ENCODE measurements around the gene NUP62. TPM values are rescaled to one million over a fixed set of nuclear protein-coding genes. Genes with fewer than 3 reads are reported as not detected.

NUP62 gene
- total and polyA plus RNA-seq, 2 experiments from 2014 or later = 35.1 to 38.5 TPM

- H3K9me2 ChIP-seq (ENCODE audit: insufficient read depth) = no peaks in the 10 kb centered on the region
- no peak overlapping the region for H3K27ac ChIP-seq
- DNase-seq = peak; percentile 34
- in situ Hi-C loops (cut with MboI) = no loop called here
- H3F3A ChIP-seq (ENCODE audit: insufficient read depth) = peaks cover 22% of the 10 kb centered on the region; the same call in 1 of the 2 replicates
- 39 to 46% methylated on average over 13 of the region's 13 CpGs for WGBS, 2 experiments (ENCODE audit: low coverage in 1 of 2, low lambda C conversion rate in 2 of 2, missing lambda C conversion rate in 2 of 2)
- H3K79me2 ChIP-seq (ENCODE audit: insufficient read depth) = peaks cover 26% of the 10 kb centered on the region
- no peaks in the 10 kb centered on the region for H3K9me3 ChIP-seq (ENCODE audit: low read depth)
- peaks cover 11% of the 10 kb centered on the region for H3K4me1 ChIP-seq (ENCODE audit: insufficient read depth)
- peaks cover 9% of the 10 kb centered on the region; the same call in 1 of the 2 replicates for H3K36me3 ChIP-seq (ENCODE audit: low read depth)
- no peak overlapping the region for H3K9ac ChIP-seq
- no peak overlapping the region for H3K4me2 ChIP-seq (ENCODE audit: unreplicated experiment)
- H4K20me1 ChIP-seq (ENCODE audit: insufficient read depth) = no peaks in the 10 kb centered on the region
- no peak overlapping the region for H3K4me3 ChIP-seq
- no peak for TF ChIP-seq EZH2 (IDR thresholded peaks at IDR 0.05; ENCODE audit: insufficient read depth, poor library complexity, severe bottlenecking)
- no peak for TF ChIP-seq EZH2phosphoT487 (IDR thresholded peaks at IDR 0.05; ENCODE audit: insufficient read depth, low read depth)
- no peaks in the 10 kb centered on the region for H3K27me3 ChIP-seq (replicated peaks; ENCODE audit: insufficient read depth)
- no peak overlapping the region for H2AFZ ChIP-seq
These were observed 68.2 kb downstream of the NUP62 start for GRCh38 chr19:49861107-49861506.

DNA sequence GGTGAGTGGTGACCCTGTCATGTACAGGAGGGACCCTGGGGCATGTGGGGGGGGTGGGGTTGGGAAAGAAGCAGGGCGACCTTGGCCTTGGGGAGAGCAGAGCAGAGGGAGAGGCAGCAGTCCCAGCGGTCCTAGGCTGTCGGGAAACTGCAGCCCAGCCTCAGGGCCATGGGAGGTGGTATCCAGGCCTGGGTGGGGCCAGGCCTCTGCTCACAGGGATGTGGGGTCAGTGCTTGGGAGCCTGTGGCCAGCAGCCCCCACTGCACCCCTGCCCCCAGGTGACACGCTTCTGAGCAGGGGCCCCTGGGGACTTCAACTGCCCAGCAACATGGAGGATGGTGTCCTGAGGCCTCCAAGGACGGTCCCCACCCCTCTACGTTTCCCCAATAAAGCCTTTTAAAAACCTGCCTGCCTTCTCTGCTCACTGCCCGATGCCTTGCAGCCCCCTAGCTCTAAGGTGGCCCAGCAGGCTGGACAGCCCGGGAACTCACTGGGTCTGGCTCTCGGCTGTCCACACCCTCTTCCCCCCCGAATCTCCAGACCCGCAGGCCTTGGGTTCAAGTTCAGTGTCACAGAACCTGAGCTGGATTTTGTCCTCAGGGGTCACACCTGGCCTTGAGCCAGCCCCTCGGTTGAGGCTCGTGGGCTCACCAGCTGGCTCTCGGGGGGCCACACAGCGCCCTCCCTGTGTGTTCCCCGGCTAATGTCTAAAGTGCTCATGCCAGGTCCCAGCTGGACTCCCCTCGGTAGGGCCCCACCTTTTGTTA lies 68.8 kb downstream of the NUP62 start:
- H3K36me3 ChIP-seq (ENCODE audit: low read depth) = peaks cover 9% of the 10 kb centered on the region; the same call in 1 of the 2 replicates
- H3K27me3 ChIP-seq (replicated peaks; ENCODE audit: insufficient read depth) = no peaks in the 10 kb centered on the region
- H3K9me2 ChIP-seq (ENCODE audit: insufficient read depth) = no peaks in the 10 kb centered on the region
- no peaks in the 10 kb centered on the region for H3K9me3 ChIP-seq (ENCODE audit: low read depth)
- peaks cover 22% of the 10 kb centered on the region; the same call in 1 of the 2 replicates for H3F3A ChIP-seq (ENCODE audit: insufficient read depth)
- no peak for DNase-seq
- WGBS, 2 experiments (ENCODE audit: low coverage in 1 of 2, low lambda C conversion rate in 2 of 2, missing lambda C conversion rate in 2 of 2) = 69% methylated on average over 15 to 17 of the region's 17 CpGs
- no peaks in the 10 kb centered on the region for H4K20me1 ChIP-seq (ENCODE audit: insufficient read depth)
- no peak overlapping the region for H3K9ac ChIP-seq
- in situ Hi-C loops (cut with MboI) = no loop called here
- peaks cover 7% of the 10 kb centered on the region for H3K4me1 ChIP-seq (ENCODE audit: insufficient read depth)
- no peak overlapping the region for H3K4me2 ChIP-seq (ENCODE audit: unreplicated experiment)
- TF ChIP-seq EZH2phosphoT487 (IDR thresholded peaks at IDR 0.05; ENCODE audit: insufficient read depth, low read depth) (no peak), EZH2 (IDR thresholded peaks at IDR 0.05; ENCODE audit: insufficient read depth, poor library complexity, severe bottlenecking) (no peak)
- H2AFZ ChIP-seq = no peak overlapping the region
- no peak overlapping the region for H3K4me3 ChIP-seq
- H3K27ac ChIP-seq = no peak overlapping the region
- H3K79me2 ChIP-seq (ENCODE audit: insufficient read depth) = peaks cover 23% of the 10 kb centered on the region

GRCh38 chr19:49859682-49860335 lies 69.5 kb downstream of the NUP62 start:
- TF ChIP-seq EZH2 (IDR thresholded peaks at IDR 0.05; ENCODE audit: insufficient read depth, poor library complexity, severe bottlenecking) = no peak
- TF ChIP-seq EZH2phosphoT487 (IDR thresholded peaks at IDR 0.05; ENCODE audit: insufficient read depth, low read depth) = no peak
- no peaks in the 10 kb centered on the region for H3K9me3 ChIP-seq (ENCODE audit: low read depth)
- peaks cover 6% of the 10 kb centered on the region for H3K4me1 ChIP-seq (ENCODE audit: insufficient read depth)
- no peak for DNase-seq
- no peaks in the 10 kb centered on the region for H3K27me3 ChIP-seq (replicated peaks; ENCODE audit: insufficient read depth)
- H2AFZ ChIP-seq = no peak overlapping the region
- peak overlapping the region; percentile 5 for H3K4me2 ChIP-seq (ENCODE audit: unreplicated experiment)
- H3K79me2 ChIP-seq (ENCODE audit: insufficient read depth) = peaks cover 21% of the 10 kb centered on the region
- peak overlapping the region; percentile 57 for H3K27ac ChIP-seq
- no peaks in the 10 kb centered on the region for H3K9me2 ChIP-seq (ENCODE audit: insufficient read depth)
- H3K9ac ChIP-seq = no peak overlapping the region
- peaks cover 9% of the 10 kb centered on the region; the same call in 1 of the 2 replicates for H3K36me3 ChIP-seq (ENCODE audit: low read depth)
- peaks cover 24% of the 10 kb centered on the region; the same call in 1 of the 2 replicates for H3F3A ChIP-seq (ENCODE audit: insufficient read depth)
- WGBS, 2 experiments (ENCODE audit: low coverage in 1 of 2, low lambda C conversion rate in 2 of 2, missing lambda C conversion rate in 2 of 2) = 84 to 86% methylated on average over 20 to 21 of the region's 22 CpGs
- in situ Hi-C loops (cut with MboI) = no loop called here
- no peak overlapping the region for H3K4me3 ChIP-seq
- no peaks in the 10 kb centered on the region for H4K20me1 ChIP-seq (ENCODE audit: insufficient read depth)

GRCh38 chr19:49858088-49858985 lies 71.0 kb downstream of the NUP62 start:
- in situ Hi-C loops (cut with MboI) = no loop called here
- H3K36me3 ChIP-seq (ENCODE audit: low read depth) = no peaks in the 10 kb centered on the region
- H3K27me3 ChIP-seq (replicated peaks; ENCODE audit: insufficient read depth) = no peaks in the 10 kb centered on the region

More at GRCh38 chr19:49858088-49858985, 71.0 kb downstream of the NUP62 start:
- no peak overlapping the region for H3K4me2 ChIP-seq (ENCODE audit: unreplicated experiment)
- peak overlapping the region; percentile 57 for H3K27ac ChIP-seq
- 79 to 83% methylated on average over 34 to 36 of the region's 37 CpGs for WGBS, 2 experiments (ENCODE audit: low coverage in 1 of 2, low lambda C conversion rate in 2 of 2, missing lambda C conversion rate in 2 of 2)
- no peaks in the 10 kb centered on the region for H3K9me2 ChIP-seq (ENCODE audit: insufficient read depth)
- no peak overlapping the region for H2AFZ ChIP-seq
- peak; percentile 27 for DNase-seq
- no peak for TF ChIP-seq EZH2 (IDR thresholded peaks at IDR 0.05; ENCODE audit: insufficient read depth, poor library complexity, severe bottlenecking)
- TF ChIP-seq EZH2phosphoT487 (IDR thresholded peaks at IDR 0.05; ENCODE audit: insufficient read depth, low read depth) = no peak
- peaks cover 20% of the 10 kb centered on the region for H3K79me2 ChIP-seq (ENCODE audit: insufficient read depth)
- H3K4me3 ChIP-seq = no peak overlapping the region
- peaks cover 19% of the 10 kb centered on the region; the same call in 1 of the 2 replicates for H3F3A ChIP-seq (ENCODE audit: insufficient read depth)
- no peaks in the 10 kb centered on the region for H3K9me3 ChIP-seq (ENCODE audit: low read depth)
- no peak overlapping the region for H3K9ac ChIP-seq
- H4K20me1 ChIP-seq (ENCODE audit: insufficient read depth) = no peaks in the 10 kb centered on the region
- peaks cover 6% of the 10 kb centered on the region for H3K4me1 ChIP-seq (ENCODE audit: insufficient read depth)

Data from GM23248 (cell line).